ENCODE results near the gene UGT1A9.

UGT1A9 gene

DNA sequence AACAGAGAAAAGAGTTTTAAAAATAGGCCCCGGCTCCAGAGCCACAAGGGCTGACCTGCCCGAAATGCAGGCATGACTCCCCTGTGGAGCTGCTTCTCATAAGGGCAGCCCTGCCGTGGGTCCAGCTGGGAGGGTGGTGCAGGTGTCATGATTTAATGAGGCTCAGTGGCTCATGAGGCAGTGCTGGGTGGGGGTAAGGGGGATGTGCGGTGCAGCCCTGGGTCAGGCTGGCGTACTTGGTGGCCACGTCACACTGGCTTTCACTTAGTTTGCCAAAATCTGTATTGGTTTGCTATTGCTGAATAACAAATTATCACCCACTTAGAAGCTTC, 149.0 kb downstream of the UGT1A9 start:
- TF ChIP-seq, protein P1, sequence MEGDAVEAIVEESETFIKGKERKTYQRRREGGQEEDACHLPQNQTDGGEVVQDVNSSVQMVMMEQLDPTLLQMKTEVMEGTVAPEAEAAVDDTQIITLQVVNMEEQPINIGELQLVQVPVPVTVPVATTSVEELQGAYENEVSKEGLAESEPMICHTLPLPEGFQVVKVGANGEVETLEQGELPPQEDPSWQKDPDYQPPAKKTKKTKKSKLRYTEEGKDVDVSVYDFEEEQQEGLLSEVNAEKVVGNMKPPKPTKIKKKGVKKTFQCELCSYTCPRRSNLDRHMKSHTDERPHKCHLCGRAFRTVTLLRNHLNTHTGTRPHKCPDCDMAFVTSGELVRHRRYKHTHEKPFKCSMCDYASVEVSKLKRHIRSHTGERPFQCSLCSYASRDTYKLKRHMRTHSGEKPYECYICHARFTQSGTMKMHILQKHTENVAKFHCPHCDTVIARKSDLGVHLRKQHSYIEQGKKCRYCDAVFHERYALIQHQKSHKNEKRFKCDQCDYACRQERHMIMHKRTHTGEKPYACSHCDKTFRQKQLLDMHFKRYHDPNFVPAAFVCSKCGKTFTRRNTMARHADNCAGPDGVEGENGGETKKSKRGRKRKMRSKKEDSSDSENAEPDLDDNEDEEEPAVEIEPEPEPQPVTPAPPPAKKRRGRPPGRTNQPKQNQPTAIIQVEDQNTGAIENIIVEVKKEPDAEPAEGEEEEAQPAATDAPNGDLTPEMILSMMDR (IDR thresholded peaks at IDR 0.05; ENCODE audit: insufficient read depth, low read depth, low read length, missing control alignments): no peak
- no peak for DNase-seq (ENCODE audit: low read depth)
- no peak overlapping the region for H3K4me3 ChIP-seq (ENCODE audit: low read length)

DNA sequence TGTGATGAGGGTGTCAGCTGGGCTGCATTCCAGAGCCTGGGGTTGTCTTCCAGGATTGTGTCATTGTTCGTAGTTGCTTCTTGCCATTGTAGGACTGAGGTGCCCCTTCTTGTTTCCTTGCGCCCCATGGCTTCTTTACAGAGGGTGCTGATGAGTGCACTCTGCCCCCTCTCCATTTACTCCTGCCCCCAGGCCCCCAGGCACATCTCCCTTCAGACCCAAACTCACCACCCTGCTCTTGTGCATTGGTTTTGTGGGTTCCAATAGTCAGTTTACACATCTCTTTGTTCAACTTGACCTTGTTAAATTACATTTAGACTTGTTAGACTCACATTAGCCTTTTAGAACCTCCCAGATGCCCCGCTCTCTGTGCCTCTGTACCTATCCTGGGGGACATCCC, 149.5 kb downstream of the UGT1A9 start:
- DNase-seq (ENCODE audit: low read depth): no peak
- TF ChIP-seq, protein P1 (IDR thresholded peaks at IDR 0.05; ENCODE audit: insufficient read depth, low read depth, low read length, missing control alignments): no peak
- no peak overlapping the region for H3K4me3 ChIP-seq (ENCODE audit: low read length)

DNA sequence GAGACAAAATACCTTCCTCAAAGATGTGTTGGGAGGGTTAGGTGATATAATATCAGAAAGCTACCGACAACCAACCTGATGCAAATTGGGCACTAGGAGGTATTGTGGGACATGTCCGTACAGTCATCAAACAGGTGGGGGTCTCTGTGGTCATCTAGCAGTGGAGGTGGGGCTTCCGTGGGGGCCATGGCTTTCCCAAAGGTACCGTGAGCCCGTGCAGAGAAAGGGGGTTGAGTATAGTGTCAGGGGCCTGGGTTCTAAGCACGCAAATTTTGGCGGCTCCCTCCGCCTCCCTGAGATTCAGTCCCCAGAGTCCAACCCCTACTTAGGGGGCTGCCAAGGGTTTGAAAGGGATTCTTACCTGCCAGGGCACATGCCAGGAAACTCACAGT, 150.0 kb downstream of the UGT1A9 start:
- no peak for DNase-seq (ENCODE audit: low read depth)
- no peak overlapping the region for H3K4me3 ChIP-seq (ENCODE audit: low read length)

DNA sequence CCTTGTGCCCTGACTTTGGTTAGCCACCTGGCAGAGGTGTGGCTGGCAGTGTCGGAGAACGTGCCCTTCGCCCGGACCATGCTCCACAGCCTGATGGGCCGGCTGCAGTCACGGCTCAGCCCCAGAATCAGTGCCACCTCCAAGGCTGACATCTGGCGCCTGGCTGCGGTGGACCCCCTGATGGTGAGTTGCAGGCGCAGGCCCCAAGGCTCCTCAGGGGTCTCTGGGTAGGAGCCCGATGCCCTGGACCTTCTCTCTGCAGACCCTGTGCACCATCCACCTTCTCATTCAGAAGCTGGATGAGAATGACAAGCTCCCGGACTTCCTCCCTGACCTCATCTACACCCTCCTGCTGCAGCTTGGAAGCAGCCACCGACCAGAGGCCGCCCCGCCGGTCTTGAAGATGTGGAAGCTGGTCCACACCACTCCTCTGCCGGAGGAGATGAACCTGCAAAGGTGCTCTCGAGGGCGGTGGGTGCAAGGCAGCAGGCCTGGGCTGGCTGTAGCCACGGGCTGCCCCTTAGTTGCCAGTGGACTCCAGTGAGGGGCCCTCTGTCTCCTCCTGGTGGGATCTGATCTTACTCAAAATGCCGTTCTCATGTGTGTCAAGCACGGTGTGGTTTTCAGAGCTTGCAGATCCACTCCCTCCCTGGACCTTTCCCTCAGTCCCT, 150.5 kb downstream of the UGT1A9 start:
- no peak for DNase-seq (ENCODE audit: low read depth)
- no peak overlapping the region for H3K4me3 ChIP-seq (ENCODE audit: low read length)
- TF ChIP-seq, protein P1 (IDR thresholded peaks at IDR 0.05; ENCODE audit: insufficient read depth, low read depth, low read length, missing control alignments): no peak

More for the DNA sequence above, 150.0 kb downstream of the UGT1A9 start:
- TF ChIP-seq, protein P1 (IDR thresholded peaks at IDR 0.05; ENCODE audit: insufficient read depth, low read depth, low read length, missing control alignments): no peak
